RWPE2 (cell line): ENCODE results near the gene TOR3A.

Source experiments
- ATAC-seq: fragments of 200-7000 bp; cut with Tn5 transposase; 3 replicates; pipeline ENCODE4 v1.9.1; 2021; ENCODE audit warnings: low read depth
- DNase-seq: peaks from one replicate; pipeline ENCODE4 v3.0.0-alpha.2; 2020; ENCODE audit warnings: low spot score
- H3K27ac ChIP-seq: fragments of 450-650 bp; 2 replicates; pipeline ENCODE4 v1.5.1; 2017; ENCODE audit warnings: mild to moderate bottlenecking; ENCODE audit not compliant: poor library complexity, severe bottlenecking
- H3K27me3 ChIP-seq: fragments of 250-450 bp; sonication (Bioruptor Pico); 2 replicates; pipeline ENCODE4 v1.5.1; 2021; ENCODE audit warnings: mild to moderate bottlenecking, moderate library complexity; ENCODE audit not compliant: insufficient read depth, poor library complexity, severe bottlenecking
- H3K36me3 ChIP-seq: fragments of 250-450 bp; sonication (Bioruptor Pico); 2 replicates; pipeline ENCODE4 v1.5.1; 2020; ENCODE audit warnings: low read depth, mild to moderate bottlenecking, moderate library complexity
- H3K4me1 ChIP-seq: fragments of 250-450 bp; sonication (Bioruptor Pico); 2 replicates; pipeline ENCODE4 v1.5.1; 2021; ENCODE audit warnings: mild to moderate bottlenecking, moderate library complexity; ENCODE audit not compliant: insufficient read depth, poor library complexity, severe bottlenecking
- H3K4me3 ChIP-seq: fragments of 250-450 bp; sonication (Bioruptor Pico); 2 replicates; pipeline ENCODE4 v1.5.1; 2021; ENCODE audit warnings: mild to moderate bottlenecking, moderate library complexity; ENCODE audit not compliant: severe bottlenecking
- H3K9me3 ChIP-seq: fragments of 250-450 bp; sonication (Bioruptor Pico); 2 replicates; pipeline ENCODE4 v1.5.1; 2021; ENCODE audit warnings: mild to moderate bottlenecking, moderate library complexity; ENCODE audit not compliant: severe bottlenecking
- CTCF ChIP-seq: fragments of 450-650 bp; IDR thresholded peaks from one replicate; pipeline ENCODE4 v1.5.1; 2017; ENCODE audit warnings: mild to moderate bottlenecking, moderate library complexity; ENCODE audit not compliant: poor library complexity, severe bottlenecking

The TOR3A gene

GRCh38 chr1:179107706-179108629, 26.1 kb downstream of the TOR3A start:
- no peaks in the 10 kb centered on the region for H3K27me3 ChIP-seq
- H3K4me1 ChIP-seq, result no peaks in the 10 kb centered on the region
- peaks cover 89% of the 10 kb centered on the region for H3K36me3 ChIP-seq
- H3K4me3 ChIP-seq, result no peak overlapping the region
- no peaks in the 10 kb centered on the region for H3K9me3 ChIP-seq
- DNase-seq (no peak), ATAC-seq (no peak)
- H3K27ac ChIP-seq, result no peak overlapping the region
- TF ChIP-seq CTCF, result no peak

GRCh38 chr1:179108644-179109043, 26.8 kb downstream of the TOR3A start:
- peaks cover 89% of the 10 kb centered on the region for H3K36me3 ChIP-seq

GRCh38 chr1:179115181-179115580, 33.3 kb downstream of the TOR3A start:
- no peaks in the 10 kb centered on the region for H3K27me3 ChIP-seq
- no peaks in the 10 kb centered on the region for H3K9me3 ChIP-seq
- peaks cover 87% of the 10 kb centered on the region for H3K36me3 ChIP-seq
- ATAC-seq, result no peak
- H3K4me3 ChIP-seq, result no peak overlapping the region
- DNase-seq, result no peak
- no peak for TF ChIP-seq CTCF
- H3K27ac ChIP-seq, result no peak overlapping the region
- H3K4me1 ChIP-seq, result no peaks in the 10 kb centered on the region

More at GRCh38 chr1:179108644-179109043, 26.8 kb downstream of the TOR3A start:
- H3K27me3 ChIP-seq, result no peaks in the 10 kb centered on the region
- no peaks in the 10 kb centered on the region for H3K4me1 ChIP-seq
- no peak overlapping the region for H3K27ac ChIP-seq
- ATAC-seq, result no peak
- no peak overlapping the region for H3K4me3 ChIP-seq
- H3K9me3 ChIP-seq, result no peaks in the 10 kb centered on the region
- DNase-seq, result no peak
- TF ChIP-seq CTCF, result no peak

GRCh38 chr1:179119513-179119912, 37.6 kb downstream of the TOR3A start:
- Histone ChIP-seq H3K4me1 (no peaks in the 10 kb centered on the region), H3K27me3 (no peaks in the 10 kb centered on the region), H3K27ac (no peak overlapping the region), H3K9me3 (no peaks in the 10 kb centered on the region), H3K36me3 (peaks cover 92% of the 10 kb centered on the region), H3K4me3 (no peak overlapping the region)
- TF ChIP-seq CTCF, result no peak
- DNase-seq, result no peak
- no peak for ATAC-seq

- Histone ChIP-seq H3K4me3 (no peak overlapping the region), H3K27ac (no peak overlapping the region), H3K4me1 (peaks cover 9% of the 10 kb centered on the region), H3K36me3 (peaks cover 92% of the 10 kb centered on the region), H3K27me3 (no peaks in the 10 kb centered on the region), H3K9me3 (no peaks in the 10 kb centered on the region)
- DNase-seq, result no peak
- no peak for ATAC-seq
- no peak for TF ChIP-seq CTCF
Measured at GRCh38 chr1:179120736-179121135, 38.9 kb downstream of the TOR3A start.
